ENCODE measurements around the gene TKT.
"Not testable (repeated sequence)": the region's sequence is repeated elsewhere in the genome, so short reads cannot be mapped to it uniquely, and the experiment has no call there.

The TKT gene

GRCh38 chr3:53259427-53260259 lies 3.8 kb upstream of the TKT start:
- DNase-seq (ENCODE audit: low spot score), result peak; percentile 48

GRCh38 chr3:53258600-53259426 lies 3.0 kb upstream of the TKT start:
- DNase-seq (ENCODE audit: low spot score), result no peak

GRCh38 chr3:53257465-53257864 lies 1.6 kb upstream of the TKT start:
- no peak for DNase-seq (ENCODE audit: low spot score)

- DNase-seq (ENCODE audit: low spot score), result no peak
Measured at GRCh38 chr3:53256704-53257055, 858 bp upstream of the TKT start.

- peak; percentile 57 for DNase-seq (ENCODE audit: low spot score)
Measured at GRCh38 chr3:53255423-53255774, 423 bp downstream of the TKT start.

- DNase-seq (ENCODE audit: low spot score), result peak; percentile 77
Measured at GRCh38 chr3:53254509-53255422, 1.1 kb downstream of the TKT start.

- DNase-seq (ENCODE audit: low spot score), result no peak
Measured at GRCh38 chr3:53253707-53254508, 1.9 kb downstream of the TKT start.

- DNase-seq (ENCODE audit: low spot score), result not testable (repeated sequence)
Measured at GRCh38 chr3:53252947-53253322, 2.9 kb downstream of the TKT start.

- no peak for DNase-seq (ENCODE audit: low spot score)
Measured at GRCh38 chr3:53252096-53252946, 3.5 kb downstream of the TKT start.

- DNase-seq (ENCODE audit: low spot score), result no peak
Measured at GRCh38 chr3:53250881-53251605, 4.8 kb downstream of the TKT start.

GRCh38 chr3:53250453-53250852 lies 5.4 kb downstream of the TKT start:
- no peak for DNase-seq (ENCODE audit: low spot score)

- DNase-seq (ENCODE audit: low spot score), result no peak
Measured at GRCh38 chr3:53248161-53248560, 7.7 kb downstream of the TKT start.

GRCh38 chr3:53247619-53248018 lies 8.2 kb downstream of the TKT start:
- DNase-seq (ENCODE audit: low spot score), result no peak

- DNase-seq (ENCODE audit: low spot score), result no peak
Measured at GRCh38 chr3:53244271-53244670, 11.6 kb downstream of the TKT start.

- no peak for DNase-seq (ENCODE audit: low spot score)
Measured at GRCh38 chr3:53243785-53244184, 12.0 kb downstream of the TKT start.

GRCh38 chr3:53243165-53243564 lies 12.7 kb downstream of the TKT start:
- peak; percentile 84 for DNase-seq (ENCODE audit: low spot score)

GRCh38 chr3:53242642-53243041 lies 13.2 kb downstream of the TKT start:
- peak; percentile 55 for DNase-seq (ENCODE audit: low spot score)

- DNase-seq (ENCODE audit: low spot score), result no peak
Measured at GRCh38 chr3:53242155-53242554, 13.7 kb downstream of the TKT start.

GRCh38 chr3:53240989-53241972 lies 14.5 kb downstream of the TKT start:
- no peak for DNase-seq (ENCODE audit: low spot score)

Measured in AG20443 (cell line).